HG02938 (cell line): Measurements from ENCODE around the gene SCYL1.

Experiments used
- ATAC-seq: cut with Tn5 transposase; IDR thresholded peaks from one replicate; pipeline ENCODE4 v1.9.1; 2021; ENCODE audit warnings: mild to moderate bottlenecking, moderate library complexity; ENCODE audit not compliant: unreplicated experiment

Gene SCYL1

DNA sequence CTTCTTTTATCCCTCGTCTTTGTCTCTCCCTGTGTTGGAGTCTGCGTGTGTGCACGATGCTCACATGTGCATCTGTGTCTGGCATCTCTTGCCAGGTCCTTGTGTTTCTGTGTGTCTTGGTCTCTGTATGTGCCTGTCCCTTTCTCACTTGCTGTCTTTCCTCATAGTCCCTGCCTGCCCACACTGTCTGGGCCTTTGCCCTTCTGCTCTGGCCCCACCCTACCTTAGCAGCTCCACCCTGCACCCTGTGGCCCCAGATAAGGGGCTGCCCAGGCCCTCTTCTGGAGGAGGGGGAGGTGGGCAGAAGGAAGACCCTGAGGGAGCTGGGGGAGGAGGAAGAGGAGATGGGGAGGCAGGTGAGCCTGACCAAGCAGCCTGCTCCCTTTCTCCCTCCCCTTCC, 53.8 kb downstream of the SCYL1 start:
- no peak for ATAC-seq

DNA sequence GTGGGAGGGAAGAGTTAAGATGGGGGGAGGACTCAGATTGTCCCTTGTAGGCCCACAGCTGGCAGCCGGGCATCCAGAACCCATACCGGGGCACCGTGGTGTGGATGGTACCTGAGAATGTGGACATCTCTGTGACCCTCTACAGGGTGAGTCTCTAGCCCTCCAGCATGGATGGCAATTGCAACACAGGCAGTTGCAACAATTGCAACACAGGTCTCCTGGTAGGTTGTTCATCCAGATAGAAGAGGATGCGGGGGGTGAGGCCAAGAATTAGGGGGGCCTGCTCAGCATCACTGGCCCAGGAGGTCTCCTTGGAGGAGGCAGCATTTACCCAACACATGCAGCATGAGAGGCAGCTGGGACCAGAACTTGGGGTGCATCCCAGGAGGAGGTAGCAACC, 54.4 kb downstream of the SCYL1 start:
- no peak for ATAC-seq

DNA sequence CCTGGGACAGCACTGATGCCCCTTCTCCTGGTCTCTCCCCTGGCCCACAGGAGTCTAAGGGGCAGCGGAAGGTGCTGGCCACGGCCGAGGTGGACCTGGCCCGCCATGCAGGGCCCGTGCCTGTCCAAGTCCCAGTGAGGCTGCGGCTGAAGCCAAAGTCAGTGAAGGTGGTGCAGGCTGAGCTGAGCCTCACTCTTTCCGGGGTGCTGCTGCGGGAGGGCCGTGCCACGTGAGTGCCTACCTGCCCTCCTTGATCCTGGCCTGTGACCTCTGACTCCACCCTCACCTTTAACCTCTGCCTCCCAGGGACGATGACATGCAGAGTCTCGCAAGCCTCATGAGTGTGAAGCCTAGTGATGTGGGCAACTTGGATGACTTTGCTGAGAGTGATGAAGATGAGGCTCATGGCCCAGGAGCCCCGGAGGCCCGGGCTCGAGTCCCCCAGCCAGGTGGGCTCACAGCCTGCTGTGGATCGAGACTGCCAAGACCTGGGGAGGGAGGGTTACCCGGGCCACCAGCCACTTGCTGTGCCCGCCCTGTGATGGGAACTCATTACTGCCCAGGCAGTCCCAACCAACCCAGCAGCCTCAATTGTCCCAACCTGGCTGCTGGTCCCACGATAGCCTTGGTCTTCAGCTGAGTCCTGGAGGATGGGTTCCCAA, 55.3 kb downstream of the SCYL1 start:
- no peak for ATAC-seq

DNA sequence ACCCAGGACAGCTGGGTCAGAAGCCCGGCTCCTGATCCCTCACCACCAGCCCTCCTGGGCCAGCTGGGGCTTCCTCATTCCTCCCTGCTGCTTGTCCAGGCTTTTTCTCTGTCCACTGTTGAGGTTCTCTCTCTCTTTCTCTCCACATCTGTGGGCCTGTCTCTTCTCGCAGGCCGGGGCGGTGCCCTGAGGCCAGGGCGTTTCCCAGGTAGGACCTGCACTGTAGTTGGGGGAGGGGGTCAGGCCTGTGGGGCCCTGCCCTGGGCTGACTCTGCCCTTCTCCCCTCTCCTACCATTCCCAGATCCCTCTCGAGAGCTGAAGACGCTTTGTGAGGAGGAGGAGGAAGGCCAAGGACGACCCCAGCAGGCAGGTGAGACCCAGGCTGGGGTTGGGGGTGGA, 55.9 kb downstream of the SCYL1 start:
- no peak for ATAC-seq

DNA sequence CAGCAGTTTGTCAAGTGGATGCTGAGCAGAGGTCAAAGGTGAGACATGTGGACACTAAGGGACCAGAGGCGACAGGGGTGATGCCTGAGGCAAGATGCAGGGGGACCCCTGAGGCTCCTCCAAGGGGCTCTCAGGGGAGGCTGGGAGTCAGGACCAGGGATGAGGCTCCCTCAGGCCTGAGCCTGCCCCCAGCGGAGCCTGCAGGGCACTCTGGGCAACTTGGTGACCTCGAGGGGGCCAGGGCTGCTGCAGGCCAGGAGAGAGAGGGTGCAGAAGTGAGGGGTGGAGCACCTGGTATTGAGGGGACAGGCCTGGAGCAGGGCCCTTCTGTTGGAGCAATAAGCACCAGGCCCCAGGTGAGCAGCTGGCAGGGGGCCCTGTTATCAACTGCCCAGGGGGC, 57.0 kb downstream of the SCYL1 start:
- ATAC-seq: no peak

DNA sequence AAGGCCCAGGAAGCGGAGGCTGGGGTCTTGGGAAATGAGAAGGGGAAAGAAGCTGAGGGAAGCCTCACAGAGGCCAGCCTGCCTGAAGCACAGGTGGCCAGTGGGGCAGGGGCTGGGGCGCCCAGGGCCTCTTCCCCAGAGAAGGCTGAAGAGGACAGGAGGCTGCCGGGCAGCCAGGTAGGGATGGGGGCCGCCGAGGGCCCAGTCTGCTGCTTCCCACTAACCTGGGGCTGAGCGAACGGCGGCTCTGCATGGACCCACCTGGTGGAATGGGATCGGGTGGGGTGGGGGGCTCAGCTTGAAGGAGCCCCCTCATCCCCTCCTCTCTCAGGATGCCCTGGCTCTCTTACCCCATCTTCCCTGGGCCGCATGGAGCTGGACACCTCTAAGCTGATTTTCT, 58.7 kb downstream of the SCYL1 start:
- no peak for ATAC-seq

DNA sequence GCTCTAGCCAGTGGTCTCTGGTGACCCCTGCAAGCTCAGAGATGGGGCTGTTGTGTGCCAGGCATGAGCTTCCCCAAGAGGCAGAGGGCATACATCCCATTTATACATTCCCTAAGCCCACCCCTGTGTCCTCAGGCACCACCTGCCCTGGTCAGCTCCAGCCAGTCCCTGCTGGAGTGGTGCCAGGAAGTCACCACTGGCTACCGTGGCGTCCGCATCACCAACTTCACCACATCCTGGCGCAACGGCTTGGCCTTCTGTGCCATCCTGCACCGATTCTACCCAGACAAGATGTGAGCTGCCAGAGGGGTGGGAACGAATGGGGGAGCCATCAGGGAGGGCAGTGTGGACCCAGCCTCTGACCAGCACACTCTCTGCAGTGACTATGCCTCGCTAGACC, 59.2 kb downstream of the SCYL1 start:
- no peak for ATAC-seq

DNA sequence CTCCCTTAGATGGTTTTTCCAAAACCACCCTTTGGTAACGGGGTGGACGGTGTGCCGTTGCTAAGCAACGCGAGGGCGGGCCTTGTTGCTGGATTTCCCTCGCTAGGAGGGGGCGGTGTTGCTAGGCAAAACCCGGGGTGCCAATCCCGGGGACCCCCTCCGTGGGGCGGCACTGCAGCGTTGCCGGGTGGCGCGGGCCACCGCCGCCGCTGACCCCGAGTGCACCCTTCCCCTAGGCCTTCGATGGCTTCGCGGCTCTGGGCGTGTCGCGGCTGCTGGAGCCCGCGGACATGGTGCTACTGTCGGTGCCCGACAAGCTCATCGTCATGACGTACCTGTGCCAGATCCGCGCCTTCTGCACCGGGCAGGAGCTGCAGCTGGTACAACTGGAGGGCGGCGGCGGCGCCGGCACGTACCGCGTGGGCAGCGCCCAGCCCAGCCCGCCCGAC, 59.9 kb downstream of the SCYL1 start:
- ATAC-seq: no peak

DNA sequence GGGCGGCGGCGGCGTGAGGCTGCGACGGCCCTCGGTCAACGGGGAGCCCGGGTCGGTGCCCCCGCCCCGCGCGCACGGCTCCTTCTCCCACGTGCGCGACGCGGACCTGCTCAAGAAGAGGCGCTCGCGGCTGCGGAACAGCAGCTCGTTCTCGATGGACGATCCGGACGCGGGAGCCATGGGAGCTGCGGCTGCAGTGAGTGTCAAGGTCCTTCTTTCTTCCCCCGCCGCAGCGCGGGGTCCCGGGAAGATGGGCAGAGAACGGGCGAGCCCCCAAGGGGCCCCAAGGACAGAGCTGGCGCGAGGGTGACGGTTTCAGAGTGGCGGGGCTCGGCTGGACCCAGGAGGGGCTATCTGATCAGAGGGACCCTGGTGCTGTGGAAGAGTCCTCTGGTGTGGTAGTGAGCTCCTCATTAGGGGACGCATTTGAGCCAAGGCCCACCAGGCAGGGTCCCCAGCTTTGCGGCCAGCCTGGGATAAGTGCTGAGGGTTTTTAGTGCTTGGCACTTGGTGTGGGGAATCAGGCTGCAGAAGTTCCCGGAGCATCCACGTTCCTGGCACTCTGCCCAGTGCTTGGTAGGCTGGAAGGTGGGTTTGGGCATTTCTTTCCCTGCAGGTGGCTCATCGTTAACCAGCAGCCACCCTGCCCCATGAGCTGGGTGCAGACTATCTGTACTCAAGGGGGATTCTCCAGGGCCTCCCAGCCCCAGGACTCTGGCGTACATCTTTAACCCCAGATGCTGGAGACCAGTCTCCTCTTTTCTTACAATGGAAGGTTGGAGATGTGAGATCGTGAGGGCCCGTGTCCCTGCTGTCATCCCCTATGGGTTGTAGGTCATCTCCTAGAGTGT, 60.7 kb downstream of the SCYL1 start:
- ATAC-seq: no peak

DNA sequence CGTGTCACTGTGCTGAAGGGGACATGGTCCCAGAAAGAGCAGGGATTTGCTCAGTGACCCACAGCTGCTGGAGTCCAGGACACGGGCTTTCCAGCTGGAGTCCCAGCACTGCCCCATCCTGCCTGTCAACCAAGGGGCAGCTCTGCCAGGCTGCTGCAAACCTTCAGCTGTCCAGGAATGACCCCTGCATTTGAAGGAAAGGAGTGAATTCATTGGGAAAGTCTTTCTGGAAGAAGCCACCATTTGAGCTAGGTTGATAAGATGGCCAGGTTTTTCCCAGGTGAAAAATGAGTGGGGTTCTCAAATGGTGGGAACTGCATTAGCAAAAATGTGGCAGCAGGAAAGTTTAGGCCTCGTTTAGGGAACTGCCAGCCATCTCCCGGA, 61.4 kb downstream of the SCYL1 start:
- no peak for ATAC-seq

DNA sequence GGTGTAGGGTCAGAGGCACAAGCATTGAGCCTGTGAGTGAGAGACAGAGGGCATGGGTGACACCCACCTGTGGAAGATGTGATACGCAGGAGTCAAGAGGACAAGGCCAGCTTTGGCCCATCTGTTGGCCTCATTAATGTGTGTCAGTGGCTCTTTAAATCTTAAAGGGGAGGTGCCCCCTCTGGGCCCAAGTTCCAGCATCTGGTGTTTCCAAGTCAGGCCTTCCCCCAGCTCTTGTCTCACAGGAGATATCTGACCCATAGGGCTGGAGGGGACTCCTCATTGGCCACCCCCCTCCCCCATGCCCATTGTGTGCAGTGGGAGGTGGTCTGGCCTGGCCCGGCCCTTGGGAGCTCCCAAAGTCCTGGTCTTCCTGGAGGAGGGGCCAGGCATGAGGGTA, 61.8 kb downstream of the SCYL1 start:
- ATAC-seq: no peak
